GM13976 (cell line): ENCODE measurements around the gene CTBP1.

Experiments used
- DNase-seq: peaks from one replicate; pipeline ENCODE4 v3.0.0; 2012; ENCODE audit warnings: low spot score
- in situ Hi-C: fragments of 300-500 bp; cut with MboI; formaldehyde crosslinking; loops from one replicate; pipeline ENCODE4 v1.12.0; 2022; ENCODE audit warnings: low sequenced_read_pairs, mixed read lengths, inconsistent platforms; ENCODE audit not compliant: unreplicated experiment
- TF ChIP-seq, protein P1 (sequence below): IDR thresholded peaks from 2 replicates; pipeline ENCODE4 v1.5.1; 2012; ENCODE audit warnings: borderline replicate concordance, mild to moderate bottlenecking; ENCODE audit not compliant: insufficient read depth; ENCODE audit errors: extremely low read depth, missing control alignments, control extremely low read depth

Gene CTBP1

GRCh38 chr4:1221155-1221870 lies 27.6 kb downstream of the CTBP1 start:
- in situ Hi-C loops, result no loop called here
- TF ChIP-seq, protein P1, sequence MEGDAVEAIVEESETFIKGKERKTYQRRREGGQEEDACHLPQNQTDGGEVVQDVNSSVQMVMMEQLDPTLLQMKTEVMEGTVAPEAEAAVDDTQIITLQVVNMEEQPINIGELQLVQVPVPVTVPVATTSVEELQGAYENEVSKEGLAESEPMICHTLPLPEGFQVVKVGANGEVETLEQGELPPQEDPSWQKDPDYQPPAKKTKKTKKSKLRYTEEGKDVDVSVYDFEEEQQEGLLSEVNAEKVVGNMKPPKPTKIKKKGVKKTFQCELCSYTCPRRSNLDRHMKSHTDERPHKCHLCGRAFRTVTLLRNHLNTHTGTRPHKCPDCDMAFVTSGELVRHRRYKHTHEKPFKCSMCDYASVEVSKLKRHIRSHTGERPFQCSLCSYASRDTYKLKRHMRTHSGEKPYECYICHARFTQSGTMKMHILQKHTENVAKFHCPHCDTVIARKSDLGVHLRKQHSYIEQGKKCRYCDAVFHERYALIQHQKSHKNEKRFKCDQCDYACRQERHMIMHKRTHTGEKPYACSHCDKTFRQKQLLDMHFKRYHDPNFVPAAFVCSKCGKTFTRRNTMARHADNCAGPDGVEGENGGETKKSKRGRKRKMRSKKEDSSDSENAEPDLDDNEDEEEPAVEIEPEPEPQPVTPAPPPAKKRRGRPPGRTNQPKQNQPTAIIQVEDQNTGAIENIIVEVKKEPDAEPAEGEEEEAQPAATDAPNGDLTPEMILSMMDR, result no peak
- no peak for DNase-seq

- TF ChIP-seq, protein P1, result no peak
- in situ Hi-C loops, result no loop called here
- DNase-seq, result no peak
These were observed 28.4 kb downstream of the CTBP1 start for GRCh38 chr4:1220566-1220965.

- DNase-seq, result no peak
- in situ Hi-C loops, result no loop called here
- TF ChIP-seq, protein P1, result no peak
These were observed 29.4 kb downstream of the CTBP1 start for GRCh38 chr4:1219566-1219950.

DNA sequence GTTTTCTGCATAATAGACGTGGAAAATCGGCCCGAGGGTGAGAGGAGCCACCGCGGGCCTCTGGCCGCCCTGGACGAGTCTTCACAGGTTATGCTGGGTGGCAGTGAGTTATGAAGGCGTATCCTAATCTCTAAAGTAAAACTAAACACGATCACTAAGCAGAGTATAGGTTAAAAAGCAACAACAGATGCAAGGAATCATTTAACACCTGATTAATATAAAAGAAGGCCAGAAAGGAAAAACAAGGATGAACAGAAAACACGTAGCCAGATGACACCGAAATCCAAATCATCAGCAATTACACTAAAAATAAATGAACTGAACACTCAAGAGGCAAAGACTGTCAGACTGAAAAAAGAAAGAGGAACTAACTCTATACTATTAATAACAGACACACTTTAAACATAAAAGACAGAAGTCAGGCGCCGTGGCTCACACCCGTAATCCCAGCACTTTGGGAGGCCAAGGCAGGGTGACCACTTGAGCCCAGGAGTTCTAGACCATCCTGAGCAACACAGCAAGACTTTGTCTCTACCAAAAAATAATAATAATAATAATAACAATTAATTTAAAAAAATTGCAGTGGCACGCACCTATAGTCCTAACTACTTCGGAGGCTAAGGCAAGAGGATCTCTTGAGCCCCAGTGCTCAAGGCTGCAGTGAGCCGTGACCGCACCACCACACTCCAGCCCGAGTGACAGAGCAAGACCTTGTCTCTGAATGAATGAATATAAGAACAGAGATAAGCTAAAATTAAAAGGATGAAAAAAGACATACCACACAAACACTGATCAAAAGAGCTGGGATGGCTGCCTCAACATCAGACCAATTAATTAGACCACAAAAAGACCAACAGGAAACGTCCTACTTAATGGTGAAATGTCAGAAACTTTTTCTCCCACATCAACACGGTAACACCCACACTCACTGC lies 30.0 kb downstream of the CTBP1 start:
- in situ Hi-C loops, result no loop called here
- TF ChIP-seq, protein P1, result no peak
- peak; percentile 80 for DNase-seq

DNA sequence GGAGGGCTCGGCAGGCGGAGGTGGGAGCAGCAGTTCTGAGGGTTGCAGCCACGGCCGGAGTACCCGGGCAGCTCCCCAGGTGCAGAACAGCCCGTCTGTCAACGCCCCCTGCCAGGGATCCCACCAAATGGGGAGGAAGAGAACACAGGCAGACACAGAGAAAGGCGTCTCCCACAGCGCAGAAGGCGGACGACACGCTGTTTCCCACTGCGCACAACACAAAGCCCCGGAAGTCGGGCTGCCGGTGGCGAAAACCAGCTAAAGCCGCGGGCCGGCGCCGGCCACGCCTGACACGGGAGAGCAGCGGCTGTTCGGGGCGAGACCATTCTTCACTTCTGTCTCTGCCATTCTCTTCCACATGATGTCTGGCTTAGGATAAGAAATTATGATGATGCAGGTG lies 31.6 kb downstream of the CTBP1 start:
- TF ChIP-seq, protein P1, result no peak
- DNase-seq, result no peak
- in situ Hi-C loops, result no loop called here

- TF ChIP-seq, protein P1, result no peak
- in situ Hi-C loops, result no loop called here
- DNase-seq, result peak; percentile 73
These were observed 32.0 kb downstream of the CTBP1 start for GRCh38 chr4:1216869-1217294.
